Heart left ventricle (tissue), 13 donors: ENCODE results near the gene NPHP4.

Source experiments
- POLR2A ChIP-seq, 2 donors: fragments of 450-650 bp; IDR thresholded peaks; one replicate each; pipeline ENCODE4 v1.6.1; 2017; ENCODE audit warnings: antibody characterized with exemption in 2 of 2, mild to moderate bottlenecking in 2 of 2, moderate library complexity in 2 of 2
- TF ChIP-seq, protein P1 (sequence below), 12 donors: fragments of 200-600 bp; sonication (generic) in 4 of 12; IDR thresholded peaks; one replicate each; pipeline versions ENCODE4 v1.5.0 to v1.8.0; 2018 to 2022; ENCODE audit warnings: antibody characterized with exemption in 12 of 12, mild to moderate bottlenecking in 5 of 12
- donor health status: ischemic (EF 13 %, LVEDD 7.1; RV severe dilation, severe dysfunction).
- donor health status: DM: no; HTN: yes; CAD: no.
- donor health status: DM: no; HTN: no; CAD: no.
- donor health status: ischemic (EF 25% LVEDD 6.9; RV normal size, moderate dysfunction).
- donor health status: ischemic (EF 25% LVEDD 5.7; RV mildly dilated, moderate dysfunction).
- donor health status: ischemic (EF 35%, LVEDD 5.7; RV mildly dilated, moderate dysfunction).
- donor health status: nonischemic (EF 11% LVEDD 7.7; RV severe dilation, severe dysfunction).
- donor health status: DM: yes; HTN: yes; CAD: no.
- donor health status: PGD.
- donor health status: ischemic (EF 29% LVEDD 5.4; RV normal size, mild dysfunction).
- donor health status: nonischemic (EF 23%, LVEDD 6.1; RV moderate dilation, normal function).

DNA sequence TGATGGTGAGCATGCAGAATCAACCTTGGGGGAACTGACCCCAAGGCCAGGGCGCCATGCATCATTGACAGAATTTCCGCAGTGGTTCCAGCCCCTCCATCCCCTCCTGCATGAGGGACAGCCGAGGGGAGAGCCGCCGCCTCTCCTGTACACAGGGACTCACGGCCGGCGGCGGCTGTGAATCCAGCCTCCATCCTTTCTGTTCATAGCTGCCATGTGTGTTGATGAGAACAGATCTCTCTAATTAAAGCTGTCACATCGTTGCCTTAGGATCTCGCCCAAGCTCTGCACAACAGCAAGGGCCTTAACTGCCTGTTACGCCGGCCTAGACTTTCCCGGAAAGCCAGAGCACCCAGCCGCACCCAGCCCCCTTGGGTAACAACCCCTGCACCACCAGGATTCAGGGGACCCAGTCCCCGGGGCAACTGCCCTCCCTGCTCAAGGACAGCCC is 151.6 kb downstream of the NPHP4 start:
- TF ChIP-seq, protein P1, sequence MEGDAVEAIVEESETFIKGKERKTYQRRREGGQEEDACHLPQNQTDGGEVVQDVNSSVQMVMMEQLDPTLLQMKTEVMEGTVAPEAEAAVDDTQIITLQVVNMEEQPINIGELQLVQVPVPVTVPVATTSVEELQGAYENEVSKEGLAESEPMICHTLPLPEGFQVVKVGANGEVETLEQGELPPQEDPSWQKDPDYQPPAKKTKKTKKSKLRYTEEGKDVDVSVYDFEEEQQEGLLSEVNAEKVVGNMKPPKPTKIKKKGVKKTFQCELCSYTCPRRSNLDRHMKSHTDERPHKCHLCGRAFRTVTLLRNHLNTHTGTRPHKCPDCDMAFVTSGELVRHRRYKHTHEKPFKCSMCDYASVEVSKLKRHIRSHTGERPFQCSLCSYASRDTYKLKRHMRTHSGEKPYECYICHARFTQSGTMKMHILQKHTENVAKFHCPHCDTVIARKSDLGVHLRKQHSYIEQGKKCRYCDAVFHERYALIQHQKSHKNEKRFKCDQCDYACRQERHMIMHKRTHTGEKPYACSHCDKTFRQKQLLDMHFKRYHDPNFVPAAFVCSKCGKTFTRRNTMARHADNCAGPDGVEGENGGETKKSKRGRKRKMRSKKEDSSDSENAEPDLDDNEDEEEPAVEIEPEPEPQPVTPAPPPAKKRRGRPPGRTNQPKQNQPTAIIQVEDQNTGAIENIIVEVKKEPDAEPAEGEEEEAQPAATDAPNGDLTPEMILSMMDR (IDR thresholded peaks at IDR 0.05) = no peak
- TF ChIP-seq POLR2A (IDR thresholded peaks at IDR 0.05) = no peak
